ENCODE results near the gene DPEP1.
"Not testable (repeated sequence)": the region's sequence is repeated elsewhere in the genome, so short reads cannot be mapped to it uniquely, and the experiment has no call there.

DPEP1 gene

DNA sequence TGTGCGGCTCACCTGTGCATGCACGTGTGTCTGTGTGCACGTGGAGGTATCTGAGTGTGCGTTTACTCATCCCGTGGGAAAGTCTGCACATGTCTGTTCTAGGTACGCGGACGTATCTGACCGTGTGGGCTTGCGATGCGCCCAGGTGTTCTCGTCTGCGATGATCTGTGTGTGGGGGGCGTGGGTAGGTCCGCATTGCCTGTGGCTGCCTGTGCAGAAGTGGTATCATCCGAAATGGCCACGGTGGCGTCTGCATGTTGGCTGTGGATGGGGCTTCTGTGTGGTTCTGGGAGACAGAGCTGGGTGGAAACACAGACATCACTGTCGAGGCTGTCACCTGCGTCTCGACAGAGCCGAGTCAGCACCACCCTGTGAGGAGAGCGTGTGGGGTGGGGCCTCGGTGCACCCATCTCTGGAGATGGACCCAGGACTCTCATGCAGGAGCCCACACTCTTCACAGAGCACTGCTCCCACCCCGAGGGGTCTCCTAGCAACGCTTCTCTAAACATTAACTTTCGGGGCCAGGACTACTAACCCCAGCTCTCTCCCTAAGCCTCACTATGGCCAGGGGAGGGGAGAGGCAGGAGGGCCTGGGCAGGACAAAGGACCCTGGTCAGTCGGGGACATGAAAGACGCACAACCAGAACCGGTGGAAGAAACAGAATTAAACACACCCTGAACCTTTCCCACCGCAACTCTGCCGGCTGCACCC is 8.4 kb downstream of the DPEP1 start:
- DNase-seq, result no peak

DNA sequence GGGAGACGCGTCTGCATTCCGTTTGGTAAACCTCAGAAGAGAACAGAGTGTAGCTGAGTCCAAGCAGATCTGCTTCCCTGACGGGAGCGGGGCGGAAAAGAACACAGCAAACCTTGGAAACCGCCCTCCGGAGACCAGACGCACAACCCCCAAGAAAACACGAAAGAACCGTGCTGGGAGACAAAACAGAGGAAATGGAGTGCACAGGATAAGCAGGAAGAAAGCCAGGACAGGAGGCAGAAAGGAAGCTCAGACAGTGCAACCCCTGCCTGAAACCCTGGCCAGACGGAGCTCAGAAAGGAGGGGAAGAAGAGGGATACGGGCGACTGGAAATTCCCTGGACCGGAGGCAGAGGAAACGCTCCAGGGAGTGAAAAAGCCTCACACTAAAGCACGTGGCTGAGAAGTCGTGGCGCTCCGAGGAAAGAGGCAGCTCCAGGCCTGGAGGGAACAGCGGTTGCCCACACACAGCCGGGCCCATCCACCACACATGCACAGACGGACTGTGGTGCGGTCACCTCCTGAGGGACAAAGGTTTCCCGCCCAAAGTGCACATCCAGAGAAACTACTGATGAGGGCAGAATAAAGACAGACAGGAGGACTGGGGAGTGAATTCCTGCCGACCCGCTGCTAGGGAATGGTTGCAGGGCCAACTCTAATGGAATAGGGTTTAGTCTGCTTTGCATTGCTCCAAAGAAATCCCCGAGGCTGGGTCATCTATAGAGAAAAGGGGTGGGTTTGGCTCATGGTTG is 10.2 kb downstream of the DPEP1 start:
- DNase-seq, result no peak

DNA sequence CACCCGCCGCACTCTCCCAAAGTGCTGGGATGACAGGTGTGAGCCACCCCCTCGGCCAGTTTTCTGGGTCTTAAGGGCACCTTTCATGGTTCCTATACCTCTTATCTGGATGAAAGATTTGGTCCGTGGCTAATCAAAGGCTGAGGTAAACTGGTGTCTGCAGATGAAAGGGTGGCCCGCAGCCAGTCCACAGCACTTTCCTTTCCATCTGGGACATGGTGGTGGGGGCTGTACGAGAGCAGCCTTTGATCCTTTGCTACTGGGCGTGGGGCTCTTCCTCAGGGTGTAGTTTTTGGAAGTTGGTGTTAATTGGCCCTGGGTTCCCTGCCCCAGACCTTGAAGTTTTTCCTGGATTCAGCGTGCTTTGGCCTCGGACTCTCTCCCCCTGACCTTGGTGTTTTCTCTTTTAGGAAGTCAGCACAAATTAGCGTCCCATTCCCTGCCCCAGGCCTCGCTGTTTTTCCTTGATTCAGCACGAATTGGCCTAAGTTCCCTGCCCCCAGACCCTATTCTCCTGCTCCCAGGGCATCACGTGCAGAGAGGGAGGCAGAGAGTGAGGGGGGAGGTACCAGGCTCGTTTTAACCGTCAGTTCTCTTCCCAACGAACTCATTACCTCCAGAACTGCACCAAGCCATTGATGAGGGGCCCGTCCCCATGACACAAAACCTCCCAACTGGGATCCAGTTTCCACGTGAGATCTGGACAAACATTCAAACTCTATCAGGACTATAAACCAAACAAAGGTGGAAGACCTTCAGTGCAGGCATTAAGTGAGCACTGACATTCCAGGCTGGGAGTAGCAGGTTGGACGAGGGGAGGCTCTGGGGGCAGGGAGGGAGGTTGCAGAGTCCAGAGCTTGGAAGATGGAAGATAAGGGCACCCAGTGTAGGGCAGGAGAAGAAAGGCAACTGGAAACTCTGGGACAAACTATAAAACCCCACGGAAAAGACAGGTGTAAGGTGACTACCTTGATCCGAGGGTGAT is 11.6 kb downstream of the DPEP1 start:
- DNase-seq, result no peak

DNA sequence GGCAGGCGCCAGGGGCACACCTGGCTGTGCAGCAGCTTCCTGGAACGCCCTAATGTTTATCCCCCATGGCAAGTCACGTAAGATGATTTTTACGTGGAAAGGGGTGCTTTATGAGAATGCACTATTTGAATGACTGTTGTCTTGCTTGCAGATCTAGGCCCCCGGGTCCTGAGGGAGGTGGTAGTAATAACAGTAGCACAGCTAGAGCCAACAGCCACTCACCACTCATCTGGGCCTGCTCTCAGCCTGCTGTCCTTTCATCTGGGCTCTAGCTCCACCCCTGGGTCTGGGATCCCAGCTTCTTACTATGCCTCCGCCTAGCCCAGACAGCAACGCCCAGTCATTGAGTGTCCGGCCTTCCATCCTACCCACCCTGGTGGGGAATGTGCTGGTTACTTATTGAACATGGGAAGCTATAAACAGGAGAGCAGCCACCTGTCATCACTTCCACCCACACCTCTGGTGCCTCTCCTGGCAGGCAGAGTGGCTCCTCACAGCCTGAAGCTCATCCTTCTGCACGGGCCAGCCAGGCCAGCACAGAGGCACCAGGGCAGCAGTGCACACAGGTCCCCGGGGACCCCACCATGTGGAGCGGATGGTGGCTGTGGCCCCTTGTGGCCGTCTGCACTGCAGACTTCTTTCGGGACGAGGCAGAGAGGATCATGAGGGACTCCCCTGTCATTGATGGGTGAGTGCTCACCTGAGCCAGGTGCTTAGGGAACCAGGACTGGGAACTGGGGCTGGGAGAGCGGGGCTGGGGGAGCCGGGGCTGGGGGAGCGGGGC is 16.6 kb downstream of the DPEP1 start:
- no peak for DNase-seq

DNA sequence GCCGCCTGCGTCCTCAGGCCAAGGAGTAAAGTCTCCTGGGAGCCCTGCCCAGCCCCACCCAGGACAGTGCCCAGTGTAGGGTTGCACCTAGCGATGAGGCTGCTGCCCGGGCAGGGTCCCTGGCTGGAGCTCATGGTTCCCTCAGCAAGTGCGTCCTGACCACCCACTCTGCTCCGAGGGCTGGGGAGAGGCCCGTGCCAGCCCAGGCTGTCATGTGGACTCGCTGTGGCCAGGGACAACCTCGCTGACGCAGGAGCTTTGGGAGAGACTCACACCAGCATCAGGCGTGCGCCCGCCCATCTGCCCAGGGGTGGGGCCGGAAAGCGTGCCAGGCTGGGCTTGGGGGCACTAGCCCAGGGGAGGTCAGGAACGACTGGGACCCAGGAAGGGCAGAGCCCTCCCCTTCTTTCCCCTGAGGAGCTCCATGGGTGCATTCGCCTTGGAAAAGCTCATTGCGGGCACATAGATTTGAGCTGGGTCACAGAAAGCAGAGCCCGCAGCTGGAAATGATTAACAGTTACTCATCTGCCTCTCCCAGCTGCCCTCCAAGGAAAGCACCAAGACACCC is 19.7 kb downstream of the DPEP1 start:
- no peak for DNase-seq

DNA sequence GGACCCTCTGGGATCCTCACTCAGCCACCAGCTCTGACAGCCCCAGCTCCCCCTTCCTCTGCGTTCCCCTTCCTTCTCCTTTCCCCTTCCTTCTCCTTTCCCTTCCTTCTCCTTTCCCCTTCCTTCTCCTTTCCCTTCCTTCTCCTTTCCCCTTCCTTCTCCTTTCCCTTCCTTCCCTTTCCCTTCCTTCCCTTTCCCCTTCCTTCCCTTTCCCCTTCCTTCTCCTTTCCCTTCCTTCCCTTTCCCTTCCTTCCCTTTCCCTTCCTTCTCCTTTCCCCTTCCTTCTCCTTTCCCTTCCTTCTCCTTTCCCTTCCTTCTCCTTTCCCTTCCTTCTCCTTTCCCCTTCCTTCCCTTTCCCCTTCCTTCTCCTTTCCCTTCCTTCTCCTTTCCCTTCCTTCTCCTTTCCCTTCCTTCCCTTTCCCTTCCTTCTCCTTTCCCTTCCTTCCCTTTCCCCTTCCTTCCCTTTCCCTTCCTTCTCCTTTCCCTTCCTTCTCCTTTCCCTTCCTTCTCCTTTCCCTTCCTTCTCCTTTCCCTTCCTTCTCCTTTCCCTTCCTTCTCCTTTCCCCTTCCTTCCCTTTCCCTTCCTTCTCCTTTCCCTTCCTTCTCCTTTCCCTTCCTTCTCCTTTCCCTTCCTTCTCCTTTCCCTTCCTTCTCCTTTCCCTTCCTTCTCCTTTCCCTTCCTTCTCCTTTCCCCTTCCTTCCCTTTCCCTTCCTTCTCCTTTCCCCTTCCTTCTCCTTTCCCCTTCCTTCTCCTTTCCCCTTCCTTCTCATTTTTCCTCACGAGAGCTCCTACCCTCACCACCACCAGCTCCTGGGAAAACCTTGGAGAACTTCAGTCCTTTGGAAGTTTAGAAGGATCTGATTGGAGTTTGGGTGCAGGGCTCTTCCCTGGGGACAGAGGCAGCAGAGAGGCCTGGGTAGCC is 21.3 kb downstream of the DPEP1 start:
- DNase-seq, result not testable (repeated sequence)

DNA sequence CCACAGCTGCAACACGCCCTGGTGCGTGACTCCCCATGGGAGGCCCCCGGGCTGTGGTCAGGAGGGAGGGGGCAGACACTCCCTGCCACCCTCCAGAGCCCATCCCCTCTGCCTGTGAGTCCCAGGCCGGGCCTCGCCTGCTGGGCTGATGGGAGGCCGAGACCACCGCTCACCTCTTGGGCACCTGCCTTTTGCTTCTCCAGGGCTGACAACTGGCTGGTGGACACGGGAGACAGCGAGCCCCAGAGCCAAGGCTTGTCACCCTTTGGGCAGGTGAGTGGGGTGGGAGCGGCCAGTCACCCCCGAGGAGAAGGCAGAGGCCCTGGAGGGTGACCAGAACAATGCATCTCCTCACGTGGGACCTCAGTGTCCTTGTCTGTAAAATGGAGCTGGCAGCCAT is 23.2 kb downstream of the DPEP1 start:
- DNase-seq, result no peak

DNA sequence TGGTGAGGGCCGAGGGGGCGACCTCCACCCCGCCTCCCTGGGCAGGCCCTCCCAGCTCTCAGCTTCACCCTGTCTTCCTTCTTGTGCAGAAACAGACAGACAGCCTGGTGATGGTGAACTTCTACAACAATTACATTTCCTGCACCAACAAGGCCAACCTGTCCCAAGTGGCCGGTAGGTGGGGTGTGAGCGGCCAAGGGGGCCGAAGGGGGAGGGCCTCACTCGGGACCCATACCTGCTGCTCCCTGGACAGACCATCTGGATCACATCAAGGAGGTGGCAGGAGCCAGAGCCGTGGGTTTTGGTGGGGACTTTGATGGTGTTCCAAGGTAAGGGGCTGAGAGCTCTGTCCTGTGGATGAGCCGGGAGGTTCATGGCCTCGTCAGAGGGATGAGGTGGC is 23.9 kb downstream of the DPEP1 start:
- no peak for DNase-seq

DNA sequence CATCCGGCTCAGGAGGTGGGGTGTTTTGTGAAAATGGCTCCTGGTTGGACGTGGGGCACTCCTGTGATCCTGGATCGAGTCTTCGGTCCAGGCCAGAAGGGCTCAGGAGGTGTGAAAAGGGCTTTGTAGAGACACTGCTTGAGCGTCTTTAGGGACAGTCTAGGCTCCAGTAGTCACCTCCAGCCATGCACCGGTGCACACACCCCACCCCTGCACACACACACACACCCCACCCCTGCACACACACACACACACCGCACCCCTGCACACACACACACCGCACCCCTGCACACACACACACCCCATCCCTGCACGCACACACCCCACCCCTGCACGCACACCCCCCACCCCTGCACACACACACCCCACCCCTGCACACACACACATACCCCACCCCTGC is 25.0 kb downstream of the DPEP1 start:
- no peak for DNase-seq

DNA sequence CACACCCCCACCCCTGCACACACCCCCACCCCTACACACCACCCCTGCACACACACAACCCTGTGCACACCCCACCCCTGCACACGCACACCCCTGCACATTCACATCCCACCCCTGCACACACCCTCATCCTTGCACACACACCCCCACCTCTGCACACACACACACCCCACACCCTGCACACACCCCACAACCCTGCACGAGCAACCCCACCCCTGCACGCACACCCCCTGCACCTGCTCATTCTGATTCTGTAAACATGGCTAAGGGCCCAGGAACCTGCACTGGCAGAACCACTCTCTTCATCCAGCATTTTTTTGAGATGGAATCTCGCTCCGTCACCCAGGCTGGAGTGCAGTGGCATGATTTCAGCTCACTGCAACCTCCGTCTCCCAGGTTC is 25.9 kb downstream of the DPEP1 start:
- no peak for DNase-seq

DNA sequence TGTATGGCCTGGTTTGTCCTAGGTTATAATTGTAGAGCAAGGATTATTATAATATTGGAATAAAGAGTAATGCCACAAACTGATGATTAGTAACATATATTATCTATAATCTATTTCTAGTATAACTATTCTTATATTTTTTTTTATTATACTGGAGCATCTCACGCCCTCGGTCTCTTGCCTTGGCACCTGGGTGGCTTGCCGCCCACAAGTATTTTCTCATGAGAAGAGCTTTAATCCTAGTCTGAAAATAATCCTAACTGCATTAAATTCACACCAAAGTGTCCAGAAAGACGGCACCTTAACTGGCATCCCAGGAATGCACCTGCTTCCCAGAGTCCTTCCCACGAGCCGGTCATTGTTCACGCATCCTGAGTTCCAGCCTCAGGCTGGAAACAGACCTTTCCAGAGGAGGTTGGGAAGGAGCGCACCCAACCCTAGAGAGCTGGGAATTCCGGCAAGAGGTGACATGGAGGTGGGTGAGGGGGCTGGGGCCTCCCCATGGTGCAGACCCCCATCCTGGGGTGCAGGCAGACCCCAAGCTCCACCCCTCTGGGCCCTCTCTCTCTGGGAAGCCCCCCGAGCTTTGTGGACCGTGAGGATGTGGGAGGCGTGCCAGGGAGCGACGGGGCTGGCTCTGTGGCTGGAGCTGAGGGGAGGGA is 28.1 kb downstream of the DPEP1 start:
- DNase-seq, result no peak

DNA sequence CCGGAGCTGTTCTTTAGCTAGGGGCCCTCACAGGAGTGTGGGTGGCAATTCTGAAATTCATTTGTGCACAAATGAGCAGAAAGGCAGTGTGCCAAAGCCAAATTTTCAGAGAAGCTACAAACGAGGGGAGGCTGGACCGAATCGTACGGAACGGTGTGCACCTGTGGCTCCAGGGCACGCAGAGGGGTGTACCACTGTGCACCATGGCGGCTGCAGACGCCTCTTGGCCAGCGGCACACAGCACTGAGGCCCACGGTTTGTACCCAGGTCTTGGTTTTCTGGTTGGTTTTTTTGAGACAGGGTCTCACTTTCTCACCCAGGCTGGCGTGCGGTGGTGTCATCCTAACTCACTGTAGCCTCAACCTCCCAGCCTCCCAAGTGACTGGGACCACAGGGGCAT is 29.1 kb downstream of the DPEP1 start:
- DNase-seq, result no peak

DNA sequence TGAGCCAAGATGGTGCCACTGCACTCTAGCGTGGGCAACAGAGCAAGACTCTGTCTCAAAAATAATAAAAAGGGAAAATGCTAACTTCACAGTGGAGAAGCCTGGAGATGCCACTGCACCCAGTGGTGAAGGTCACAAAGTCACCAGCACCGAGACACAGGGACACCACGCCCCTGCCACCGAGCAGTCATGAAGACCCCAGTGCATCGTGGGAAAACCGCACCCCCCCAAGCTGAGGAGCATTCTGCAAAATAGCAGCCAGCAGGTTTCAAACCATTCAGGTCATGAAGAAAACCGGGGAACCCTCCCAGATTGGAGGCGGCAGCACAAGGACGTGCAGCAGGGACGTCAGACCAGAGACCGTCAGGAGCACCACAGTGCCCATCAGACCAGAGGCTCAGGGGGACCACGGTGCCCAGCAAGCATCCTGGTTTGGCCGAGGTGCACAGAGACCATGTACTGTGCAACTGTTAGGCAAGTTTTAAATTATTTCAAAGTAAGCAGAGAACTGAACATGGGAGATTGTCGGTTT is 30.4 kb downstream of the DPEP1 start:
- DNase-seq, result no peak

DNA sequence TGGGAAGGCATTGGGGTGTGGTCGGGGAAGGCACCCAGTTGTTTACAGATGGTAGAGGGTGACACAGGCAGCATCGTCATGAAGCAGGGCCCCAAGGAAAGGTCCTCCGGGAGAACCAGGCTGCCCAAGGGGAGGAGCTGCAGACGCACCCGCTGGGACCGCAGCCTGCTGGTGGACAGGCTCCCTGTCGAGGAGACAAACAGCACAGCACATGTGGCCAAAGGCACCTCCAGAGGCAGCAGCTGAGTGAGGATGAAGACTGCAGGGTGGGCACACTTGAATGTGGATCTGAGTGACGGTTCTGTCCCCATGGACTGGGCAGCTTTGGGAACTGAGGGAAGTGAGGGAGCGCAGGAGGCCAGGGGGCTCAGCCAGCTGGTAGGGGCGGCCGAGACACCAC is 31.7 kb downstream of the DPEP1 start:
- no peak for DNase-seq

DNA sequence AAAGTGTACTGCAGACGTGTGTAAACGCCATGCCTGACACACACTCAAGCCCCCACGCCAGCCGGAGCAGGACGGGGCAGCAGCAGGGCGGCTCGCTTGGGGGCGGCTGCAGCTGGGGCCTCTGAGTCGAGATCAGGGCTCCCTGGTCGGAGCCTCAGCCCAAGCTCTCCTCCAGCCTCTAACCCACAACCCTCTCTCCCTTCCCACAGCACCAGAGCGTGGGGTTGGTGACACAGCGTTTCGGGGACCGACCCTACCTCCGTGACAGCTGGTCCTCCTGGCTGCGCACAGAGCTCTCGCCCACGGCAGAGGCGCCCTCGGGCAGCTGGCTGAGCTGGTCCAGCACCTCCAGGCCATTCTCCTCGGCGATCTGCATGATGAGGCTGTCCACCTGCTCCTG is 32.8 kb downstream of the DPEP1 start:
- no peak for DNase-seq

DNA sequence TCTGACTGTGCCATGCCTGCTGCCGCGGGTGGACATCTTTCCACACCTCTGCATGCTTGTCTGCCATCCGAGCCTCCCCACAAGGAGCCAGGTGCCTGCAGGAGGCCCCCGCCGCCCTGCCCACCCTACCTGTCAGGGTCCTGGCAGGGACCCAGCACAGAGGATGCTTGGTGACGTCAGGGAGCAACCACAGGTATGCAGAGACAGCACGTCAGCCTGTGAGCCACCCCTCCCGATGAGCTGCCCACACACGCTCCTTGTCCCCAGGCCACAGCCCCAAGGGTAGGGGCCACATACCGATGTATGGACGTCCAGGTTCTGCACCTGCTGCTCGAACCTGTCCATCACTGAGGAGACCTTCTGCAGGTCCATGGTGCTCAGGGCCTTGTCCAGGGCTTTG is 33.5 kb downstream of the DPEP1 start:
- no peak for DNase-seq

DNA sequence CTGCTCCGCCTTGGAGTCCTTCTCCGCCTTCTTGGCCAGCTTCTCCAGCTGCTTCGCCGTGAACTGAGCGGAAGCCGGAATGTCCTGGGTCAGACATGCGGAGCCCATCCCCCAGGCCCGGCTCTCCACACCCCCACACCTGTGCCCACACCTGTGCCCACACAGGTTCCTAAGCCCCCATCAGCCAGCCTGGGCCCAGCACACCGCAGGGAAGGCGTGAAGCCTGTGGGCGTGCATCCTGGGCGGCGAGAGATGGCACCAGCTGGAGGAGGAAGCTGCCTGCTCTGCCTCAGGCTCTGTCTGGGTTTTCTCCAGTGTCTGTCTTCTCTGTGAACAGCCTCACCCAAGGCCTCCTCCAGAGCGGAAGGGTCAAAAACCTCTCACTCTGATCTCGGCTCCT is 38.1 kb downstream of the DPEP1 start:
- DNase-seq, result no peak

DNA sequence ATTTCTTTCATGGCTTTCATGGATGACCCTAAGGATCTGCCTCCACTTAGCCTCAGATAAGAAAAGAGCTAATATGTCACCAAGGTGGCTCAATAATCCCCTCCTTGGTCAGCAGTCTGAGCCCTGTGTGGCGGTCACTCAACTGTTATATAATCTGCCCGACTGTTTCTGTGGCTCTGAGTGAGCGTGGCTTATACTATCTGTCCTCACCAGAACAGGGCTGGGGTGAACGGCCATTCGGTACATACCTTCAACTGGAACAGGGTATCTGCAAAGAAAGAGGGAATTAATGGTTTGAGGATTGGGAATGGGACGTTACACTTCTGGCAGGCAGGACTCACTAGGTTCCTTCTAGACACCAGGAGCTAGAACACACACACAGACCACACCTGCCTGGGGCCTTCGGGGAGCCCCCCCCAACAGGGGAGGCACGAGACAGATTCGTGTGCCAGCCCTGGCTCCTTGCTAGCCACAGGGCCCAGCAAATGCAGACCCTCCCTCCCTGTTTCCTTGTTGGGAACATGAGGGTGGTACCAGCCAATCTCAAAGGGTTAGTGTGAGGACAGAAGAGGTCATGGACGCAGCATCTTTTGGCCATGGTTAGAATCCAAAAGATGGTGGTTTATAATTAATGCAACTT is 40.3 kb downstream of the DPEP1 start:
- DNase-seq, result no peak

DNA sequence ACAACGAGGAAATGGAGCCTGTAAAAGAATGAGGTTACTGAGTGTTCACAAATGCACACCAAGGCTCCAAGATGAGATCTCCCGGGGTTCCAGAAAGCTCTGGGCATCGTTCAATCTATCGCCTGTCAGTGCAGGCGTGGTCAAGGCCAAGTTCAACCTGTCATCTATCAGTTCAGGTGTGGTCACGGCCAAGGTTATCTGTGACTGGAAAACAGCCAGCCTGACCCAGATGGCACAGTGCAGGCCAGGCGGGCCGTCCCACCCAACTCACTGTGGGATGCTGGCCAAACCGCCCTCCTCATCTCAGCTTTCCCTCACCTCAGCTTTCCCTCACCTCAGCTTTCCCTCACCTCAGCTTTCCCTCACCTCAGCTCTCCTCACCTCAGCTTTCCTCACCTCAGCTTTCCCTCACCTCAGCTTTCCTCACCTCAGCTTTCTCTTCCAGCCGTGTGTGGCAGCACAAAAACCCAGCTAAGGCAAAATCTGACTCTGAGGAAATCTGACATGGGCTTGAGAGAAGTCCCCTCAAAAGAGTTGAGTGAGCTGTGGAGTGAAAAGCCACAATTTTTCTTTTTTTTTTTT is 41.7 kb downstream of the DPEP1 start:
- DNase-seq, result no peak

Measured in NCI-H2171 (cell line).